A673 (cell line): ENCODE measurements around the gene CMTM7.

Experiments used
- EZH2 ChIP-seq: fragments of 200-600 bp; sonication (generic); IDR thresholded peaks from 2 replicates; pipeline ENCODE4 v1.6.1; 2017; ENCODE audit warnings: borderline replicate concordance, low read depth, mild to moderate bottlenecking, mixed read lengths, antibody characterized with exemption, low read length; ENCODE audit not compliant: poor library complexity, severe bottlenecking
- TF ChIP-seq, protein P1 (sequence below): fragments of 300-800, 200-600 bp; sonication (generic); conservative IDR thresholded peaks from 2 replicates; pipeline ENCODE4 v1.5.1; 2017; ENCODE audit warnings: low read depth, mild to moderate bottlenecking, antibody characterized with exemption, low read length, moderate library complexity, mixed read lengths

DNA sequence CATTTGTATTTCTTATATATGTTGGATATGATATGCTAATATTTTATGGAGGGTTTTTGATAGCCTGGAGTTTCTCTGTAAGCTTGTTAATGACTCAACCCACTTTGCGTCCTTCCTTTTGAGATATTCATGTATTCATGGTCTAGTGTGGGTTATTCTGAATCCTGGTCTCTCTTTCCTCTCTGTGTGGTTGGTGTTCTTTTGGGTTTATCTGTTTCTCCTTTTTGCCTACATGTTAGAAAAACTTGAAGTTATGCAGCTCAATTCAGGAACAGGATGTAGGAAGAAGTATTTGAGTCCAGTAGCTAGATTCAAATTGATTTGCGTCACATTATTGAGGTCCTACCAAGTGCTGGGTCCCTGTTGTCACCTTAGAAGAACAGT lies 28.1 kb downstream of the CMTM7 start:
- TF ChIP-seq, protein P1, sequence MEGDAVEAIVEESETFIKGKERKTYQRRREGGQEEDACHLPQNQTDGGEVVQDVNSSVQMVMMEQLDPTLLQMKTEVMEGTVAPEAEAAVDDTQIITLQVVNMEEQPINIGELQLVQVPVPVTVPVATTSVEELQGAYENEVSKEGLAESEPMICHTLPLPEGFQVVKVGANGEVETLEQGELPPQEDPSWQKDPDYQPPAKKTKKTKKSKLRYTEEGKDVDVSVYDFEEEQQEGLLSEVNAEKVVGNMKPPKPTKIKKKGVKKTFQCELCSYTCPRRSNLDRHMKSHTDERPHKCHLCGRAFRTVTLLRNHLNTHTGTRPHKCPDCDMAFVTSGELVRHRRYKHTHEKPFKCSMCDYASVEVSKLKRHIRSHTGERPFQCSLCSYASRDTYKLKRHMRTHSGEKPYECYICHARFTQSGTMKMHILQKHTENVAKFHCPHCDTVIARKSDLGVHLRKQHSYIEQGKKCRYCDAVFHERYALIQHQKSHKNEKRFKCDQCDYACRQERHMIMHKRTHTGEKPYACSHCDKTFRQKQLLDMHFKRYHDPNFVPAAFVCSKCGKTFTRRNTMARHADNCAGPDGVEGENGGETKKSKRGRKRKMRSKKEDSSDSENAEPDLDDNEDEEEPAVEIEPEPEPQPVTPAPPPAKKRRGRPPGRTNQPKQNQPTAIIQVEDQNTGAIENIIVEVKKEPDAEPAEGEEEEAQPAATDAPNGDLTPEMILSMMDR: no peak
- TF ChIP-seq EZH2: no peak
